Stimulated activated CD4-positive, alpha-beta T cell treated with anti-CD3 and anti-CD28 coated beads, Interleukin-1b, Interleukin-23, amount 100 ng/mL, for 4 hours (primary cell): ENCODE measurements around the gene SCUBE2.
"Not testable (repeated sequence)": the region's sequence is repeated elsewhere in the genome, so short reads cannot be mapped to it uniquely, and the experiment has no call there.

Experiments used
- DNase-seq, 2 donors: peaks; one replicate each; pipeline ENCODE4 v3.0.0-alpha.2; 2020; ENCODE audit warnings: low read depth in 2 of 2

Gene SCUBE2

DNA sequence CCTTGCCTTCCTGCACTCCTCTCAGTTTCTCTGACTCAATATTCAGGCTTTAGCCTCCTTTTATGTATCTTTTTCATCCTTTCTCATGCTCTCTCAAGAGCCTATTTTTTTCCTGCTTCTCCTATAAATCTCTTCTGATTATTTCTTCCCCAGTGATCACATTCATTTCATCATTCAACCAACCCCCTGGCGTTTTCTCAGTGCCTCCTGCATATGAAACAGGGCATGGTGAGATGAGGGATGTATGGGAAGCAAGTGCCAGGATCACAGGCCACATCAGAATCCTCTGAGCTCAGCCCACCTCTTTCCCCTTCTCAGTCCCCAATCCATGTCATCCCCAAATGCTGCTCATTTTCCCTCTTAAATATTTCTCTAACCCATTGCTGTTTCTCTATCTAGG is 48.9 kb downstream of the SCUBE2 start:
- DNase-seq = no peak

DNA sequence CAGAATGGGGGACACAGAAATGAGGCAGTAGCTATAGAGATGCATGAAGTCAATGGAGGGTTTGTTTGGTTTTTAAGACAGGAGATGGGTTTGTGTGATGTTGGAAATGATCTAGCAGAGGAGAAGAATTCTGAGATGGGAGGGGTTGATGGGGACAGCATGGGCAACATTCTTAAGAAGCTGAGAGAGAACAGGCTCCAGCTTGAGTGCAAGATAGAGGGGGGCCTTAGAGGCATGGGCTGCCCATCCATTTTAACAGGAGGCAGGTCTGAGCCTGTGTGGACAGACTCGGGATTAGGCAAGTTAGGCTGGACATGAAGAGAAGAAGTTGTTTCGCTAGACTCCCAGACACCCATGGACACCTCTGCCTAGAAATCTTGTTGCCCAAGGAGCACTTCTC is 49.7 kb downstream of the SCUBE2 start:
- no peak for DNase-seq

DNA sequence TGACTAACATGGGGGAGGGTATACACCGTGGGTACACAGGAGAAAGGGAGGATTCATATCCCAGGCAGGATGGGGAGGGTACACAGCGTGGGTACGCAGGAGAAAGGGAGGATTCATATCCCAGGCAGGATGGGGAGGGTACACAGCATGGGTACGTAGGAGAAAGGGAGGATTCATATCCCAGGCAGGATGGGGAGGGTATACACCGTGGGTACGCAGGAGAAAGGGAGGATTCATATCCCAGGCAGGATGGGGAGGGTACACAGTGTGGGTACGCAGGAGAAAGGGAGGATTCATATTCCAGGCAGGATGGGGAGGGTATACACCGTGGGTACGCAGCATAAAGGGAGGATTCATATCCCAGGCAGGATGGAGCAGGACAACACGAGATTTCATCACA is 51.0 kb downstream of the SCUBE2 start:
- DNase-seq = no peak

DNA sequence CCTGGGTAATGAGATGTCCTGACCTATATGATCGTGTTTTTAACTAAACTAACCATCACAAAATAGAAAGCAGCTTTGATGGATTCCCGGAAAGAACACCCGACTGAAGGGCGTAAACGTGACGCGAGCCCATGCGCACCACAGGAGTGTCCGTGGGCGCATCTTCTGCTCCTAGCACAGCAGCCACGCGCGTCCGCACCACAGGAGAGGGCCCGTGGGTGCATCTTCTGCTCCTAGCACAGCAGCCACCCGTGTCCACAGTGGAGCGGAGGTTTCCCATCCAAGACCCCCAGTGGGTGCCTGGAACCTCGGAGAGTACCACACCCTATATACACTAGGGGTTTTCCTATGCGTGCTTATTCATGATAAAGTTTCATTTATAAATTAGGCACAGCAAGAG is 51.5 kb downstream of the SCUBE2 start:
- DNase-seq = no peak

DNA sequence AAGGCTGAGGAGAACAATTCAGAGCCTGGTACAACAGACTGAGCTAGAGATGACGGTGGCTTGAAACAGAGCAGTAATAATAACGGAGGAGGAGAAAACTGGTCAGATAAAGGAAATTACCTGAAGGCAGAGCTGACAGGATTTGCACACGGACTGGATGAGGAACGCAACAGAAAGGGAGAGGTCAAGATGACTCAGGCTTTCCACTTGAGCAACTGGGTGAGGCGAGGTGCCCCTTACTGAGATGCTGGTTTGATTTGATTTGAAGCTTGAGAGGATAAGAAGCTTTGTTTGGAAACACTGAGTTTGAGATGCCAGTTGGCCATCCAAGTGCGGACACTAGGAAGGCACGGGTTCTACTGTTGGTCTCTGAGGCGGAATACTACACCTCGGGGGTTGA is 52.2 kb downstream of the SCUBE2 start:
- DNase-seq = no peak

DNA sequence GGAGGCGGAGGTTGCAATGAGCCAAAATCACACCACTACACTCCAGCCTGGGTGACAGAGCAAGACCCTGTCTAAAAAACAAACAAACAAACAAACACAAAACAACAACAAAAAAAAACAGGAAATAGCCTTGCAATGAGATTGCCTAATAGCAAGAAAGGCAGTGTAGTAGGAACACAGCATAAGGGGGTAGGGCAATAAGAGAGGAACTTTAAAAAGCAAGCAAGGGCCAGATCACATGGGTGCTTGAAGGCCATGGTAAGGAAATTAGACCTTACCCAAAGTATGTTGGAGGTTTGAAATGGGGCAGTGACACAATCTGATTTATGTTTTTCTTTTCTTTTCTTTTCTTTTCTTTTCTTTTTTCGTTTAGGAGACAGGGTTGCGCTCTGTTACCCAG is 52.9 kb downstream of the SCUBE2 start:
- no peak for DNase-seq

DNA sequence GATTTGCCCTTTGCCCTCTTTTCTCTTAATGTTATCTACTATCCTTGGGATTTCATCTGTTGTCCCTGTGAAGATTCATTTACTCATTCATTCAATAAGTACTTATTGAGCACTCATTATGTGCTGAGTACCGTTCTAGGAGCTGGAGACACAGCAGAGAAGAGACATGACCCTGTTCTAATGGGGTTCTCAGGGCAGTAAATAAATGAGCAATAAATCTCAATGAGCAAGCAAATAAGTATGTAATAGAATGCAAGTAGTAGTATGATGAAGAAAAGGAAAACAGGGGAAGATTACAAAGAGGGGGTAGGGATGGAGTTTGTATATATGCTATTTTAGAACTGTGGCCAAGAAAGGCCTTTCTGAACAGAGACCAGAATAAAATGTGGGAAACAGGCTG is 53.4 kb downstream of the SCUBE2 start:
- DNase-seq = no peak

DNA sequence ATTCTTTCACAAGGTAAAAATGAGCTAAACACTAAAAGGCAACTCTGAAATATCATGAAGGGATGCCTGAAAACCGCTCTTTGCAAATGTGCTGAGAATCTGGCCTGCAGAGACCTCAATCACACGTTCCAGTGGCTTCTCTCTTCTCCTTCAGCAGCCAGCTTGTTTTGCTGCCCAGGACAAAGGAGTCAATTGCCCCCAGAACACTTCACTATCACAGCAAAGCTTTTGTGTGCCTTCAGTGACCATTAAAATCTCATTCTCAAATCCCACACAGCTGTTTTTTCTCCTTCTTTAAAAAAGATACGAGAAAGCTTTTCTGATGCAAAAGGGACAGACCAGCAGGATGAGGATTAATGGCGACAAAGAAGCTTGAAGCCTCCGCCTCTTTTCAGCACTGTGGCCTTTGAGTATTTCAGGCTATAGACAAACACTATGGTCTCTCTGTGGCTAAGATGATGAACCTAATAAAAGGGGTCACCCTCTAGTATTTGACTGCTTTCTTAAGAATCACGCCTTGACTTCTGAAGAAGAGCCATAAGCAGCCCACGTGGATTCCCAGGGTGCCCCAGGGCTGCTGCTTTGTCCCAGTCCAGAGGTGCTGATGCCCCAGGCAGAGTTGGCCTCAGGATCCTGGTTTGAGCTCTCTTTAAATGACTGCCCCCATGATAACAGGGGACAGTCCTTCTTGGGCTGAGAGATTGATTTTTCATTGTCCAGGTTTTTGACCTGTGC is 54.2 kb downstream of the SCUBE2 start:
- DNase-seq = no peak

DNA sequence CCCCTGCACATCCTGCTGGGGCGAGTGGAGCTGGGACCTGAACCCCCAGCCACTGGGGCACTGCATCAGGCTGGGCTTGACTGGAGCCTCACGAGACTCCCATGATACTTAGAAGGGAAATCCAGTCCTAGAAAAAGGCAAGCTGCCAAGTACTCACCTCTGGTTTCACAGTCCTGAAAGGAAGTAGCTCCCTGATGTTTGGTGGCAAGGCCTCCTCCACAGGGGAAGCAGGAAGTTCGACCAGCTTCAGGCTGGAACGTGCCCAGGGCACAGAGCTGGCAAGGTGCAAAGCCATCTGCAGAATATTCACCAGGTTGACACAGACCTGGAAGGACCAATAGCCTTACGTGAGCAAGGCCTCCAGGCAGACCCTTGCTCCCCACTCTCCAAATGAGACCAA is 60.8 kb downstream of the SCUBE2 start:
- no peak for DNase-seq

DNA sequence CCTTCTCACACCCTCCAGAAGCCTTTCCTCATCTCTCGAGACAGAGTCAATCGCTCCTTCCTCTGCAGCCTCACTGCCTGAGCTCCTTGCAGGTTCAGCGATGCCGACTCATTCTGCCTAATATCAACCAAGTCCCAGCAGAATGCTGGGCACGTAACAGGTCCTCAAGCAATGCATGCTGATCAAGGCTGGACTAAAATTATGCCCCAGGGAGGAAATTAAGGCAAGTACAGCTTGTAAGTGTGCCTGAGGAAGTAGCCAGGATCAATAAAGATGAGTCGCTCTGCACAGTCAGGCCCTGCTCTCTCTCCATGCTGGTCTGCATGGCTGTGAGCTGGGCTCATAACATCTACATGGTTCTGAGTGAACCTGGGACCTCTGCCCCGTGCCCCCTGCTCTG is 62.0 kb downstream of the SCUBE2 start:
- no peak for DNase-seq

DNA sequence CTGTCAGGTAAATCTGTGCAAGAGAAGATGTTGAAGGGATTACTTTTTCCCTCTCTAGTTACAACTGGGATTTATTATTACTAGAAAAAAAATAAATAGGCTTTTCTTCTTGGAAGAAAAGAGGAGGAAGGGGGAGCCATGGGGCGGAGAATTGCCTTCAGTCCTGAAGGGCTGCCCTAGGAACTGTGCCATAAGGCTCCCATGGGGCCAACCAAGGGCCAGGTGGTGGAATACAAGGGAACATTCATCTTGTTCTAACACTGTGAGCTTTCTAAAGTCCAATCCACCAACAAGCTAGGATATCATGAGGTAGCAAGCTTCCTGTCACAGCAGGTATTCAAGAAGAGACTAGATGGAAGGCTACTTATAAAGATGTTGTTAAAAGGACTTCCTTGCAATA is 62.8 kb downstream of the SCUBE2 start:
- DNase-seq = no peak

DNA sequence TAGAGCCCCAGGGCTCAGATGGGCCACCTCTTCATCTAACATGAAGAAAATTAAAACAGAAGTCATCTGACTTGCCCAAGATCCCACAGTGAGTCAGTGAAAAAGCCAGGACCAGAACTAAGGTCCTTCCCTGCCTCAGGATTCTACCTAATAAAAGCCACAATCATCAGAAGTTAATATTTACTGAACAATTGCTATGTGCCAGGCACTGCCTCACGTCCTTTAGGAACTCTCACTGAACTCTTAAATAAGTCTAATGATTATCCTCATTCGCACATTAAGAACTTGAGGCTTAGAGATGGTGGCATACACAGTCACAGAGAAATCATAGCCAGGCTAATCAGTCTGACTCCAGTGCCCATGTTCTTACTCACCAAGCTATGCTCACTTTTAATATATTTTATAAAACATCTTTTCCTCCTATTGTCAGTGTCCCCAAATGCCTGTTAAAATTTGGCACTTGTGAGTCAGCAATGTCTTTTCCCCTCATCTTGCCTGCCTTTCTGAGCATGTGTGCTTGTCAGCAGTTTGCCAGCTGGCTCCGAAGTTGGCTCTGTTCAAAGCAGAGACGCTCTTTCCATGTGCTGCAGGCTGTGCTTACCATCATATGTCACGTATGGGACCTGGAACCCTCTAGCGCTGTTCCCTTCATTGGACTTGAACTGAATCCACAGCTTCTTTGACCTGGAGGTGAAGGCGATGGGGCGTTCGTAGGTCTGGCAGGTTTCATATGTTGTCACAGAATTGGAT is 66.1 kb downstream of the SCUBE2 start:
- DNase-seq = no peak

DNA sequence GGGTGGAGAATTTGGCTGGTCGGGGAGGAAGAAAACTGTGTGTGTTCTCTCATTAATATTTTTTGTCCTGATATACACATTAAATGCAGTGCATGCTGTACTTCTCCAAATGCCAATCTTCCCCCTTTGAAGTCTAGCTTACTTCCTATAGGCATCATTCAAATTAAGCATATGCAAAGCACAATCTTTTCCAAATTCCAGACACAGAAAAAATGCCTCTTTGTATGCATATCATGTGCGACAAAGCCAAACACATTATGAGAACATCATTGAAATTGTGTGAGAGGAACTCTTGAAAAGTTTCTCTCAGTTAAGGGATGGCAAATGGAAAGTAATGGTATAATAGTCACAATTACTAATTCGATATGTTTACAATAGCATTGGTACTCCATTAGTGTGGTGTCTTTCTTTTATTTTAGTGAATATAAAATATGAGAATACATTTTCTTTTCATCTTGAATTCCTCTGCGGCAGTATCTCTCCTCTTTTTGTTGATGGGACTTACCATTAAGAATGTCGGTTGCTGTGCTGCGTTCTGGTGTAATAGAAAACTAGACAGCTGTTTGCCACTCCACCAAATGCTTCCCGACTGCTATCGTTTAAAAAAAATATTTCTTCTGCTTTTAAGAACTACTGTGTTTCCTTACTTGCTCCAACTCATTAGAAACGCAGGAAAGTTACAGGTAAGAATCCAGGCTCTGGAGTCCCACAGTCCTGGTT is 68.3 kb downstream of the SCUBE2 start:
- no peak for DNase-seq

DNA sequence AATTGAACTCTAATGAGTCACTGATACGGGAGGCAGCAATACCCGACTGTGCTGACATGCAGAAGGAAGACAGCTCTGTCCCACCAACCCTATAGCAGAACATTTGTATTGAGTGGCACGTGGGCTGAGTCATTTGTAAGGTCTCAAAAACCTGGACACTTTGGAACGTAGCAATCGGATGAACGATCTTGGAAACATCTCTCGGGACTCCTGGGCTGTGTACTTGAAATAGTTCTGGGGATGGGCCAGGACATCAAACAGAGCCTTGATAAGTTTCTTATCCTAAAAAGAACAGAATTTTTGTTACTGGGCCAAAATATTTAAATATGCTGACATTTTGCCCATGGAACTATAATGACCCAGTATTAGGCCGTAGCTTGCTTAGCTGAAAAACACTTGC is 70.5 kb downstream of the SCUBE2 start:
- no peak for DNase-seq

DNA sequence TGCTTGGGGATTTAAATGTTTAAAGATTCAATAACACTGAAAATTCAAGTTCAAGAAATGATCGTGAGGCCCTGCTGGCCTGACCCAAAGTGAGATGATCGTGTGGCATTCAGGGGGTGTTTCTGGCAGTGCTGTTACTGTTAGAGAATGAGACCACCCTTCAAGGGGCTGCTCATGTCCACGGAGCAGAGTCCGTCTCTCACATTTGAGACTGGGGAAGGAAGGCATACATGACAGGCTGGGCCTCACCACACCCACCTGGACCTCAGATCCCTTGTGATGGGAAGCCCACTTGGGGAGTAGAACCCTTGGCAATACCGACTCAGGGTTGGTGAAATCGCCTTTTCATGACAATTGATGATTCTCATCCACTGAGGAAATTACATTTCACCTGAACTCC is 71.5 kb downstream of the SCUBE2 start:
- no peak for DNase-seq

DNA sequence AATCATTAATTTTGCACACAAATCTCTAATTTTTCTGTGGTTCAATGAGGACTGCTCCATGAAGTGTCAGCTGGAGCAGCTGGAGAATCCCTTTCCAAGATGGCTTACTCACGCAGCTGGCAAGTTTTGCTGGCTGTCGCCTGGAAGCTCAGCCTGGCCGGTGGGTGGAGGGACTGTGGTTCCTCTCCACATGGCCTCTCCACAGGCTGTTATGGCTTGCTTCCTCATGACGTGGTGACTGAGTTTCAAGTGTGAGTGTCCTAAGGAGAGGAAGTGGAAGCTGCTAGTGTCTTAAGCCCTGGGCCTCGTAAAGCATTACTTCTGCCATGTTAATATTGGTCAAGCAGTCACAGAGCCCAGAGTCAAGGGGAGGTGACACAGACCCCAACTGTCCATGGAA is 73.6 kb downstream of the SCUBE2 start:
- no peak for DNase-seq

DNA sequence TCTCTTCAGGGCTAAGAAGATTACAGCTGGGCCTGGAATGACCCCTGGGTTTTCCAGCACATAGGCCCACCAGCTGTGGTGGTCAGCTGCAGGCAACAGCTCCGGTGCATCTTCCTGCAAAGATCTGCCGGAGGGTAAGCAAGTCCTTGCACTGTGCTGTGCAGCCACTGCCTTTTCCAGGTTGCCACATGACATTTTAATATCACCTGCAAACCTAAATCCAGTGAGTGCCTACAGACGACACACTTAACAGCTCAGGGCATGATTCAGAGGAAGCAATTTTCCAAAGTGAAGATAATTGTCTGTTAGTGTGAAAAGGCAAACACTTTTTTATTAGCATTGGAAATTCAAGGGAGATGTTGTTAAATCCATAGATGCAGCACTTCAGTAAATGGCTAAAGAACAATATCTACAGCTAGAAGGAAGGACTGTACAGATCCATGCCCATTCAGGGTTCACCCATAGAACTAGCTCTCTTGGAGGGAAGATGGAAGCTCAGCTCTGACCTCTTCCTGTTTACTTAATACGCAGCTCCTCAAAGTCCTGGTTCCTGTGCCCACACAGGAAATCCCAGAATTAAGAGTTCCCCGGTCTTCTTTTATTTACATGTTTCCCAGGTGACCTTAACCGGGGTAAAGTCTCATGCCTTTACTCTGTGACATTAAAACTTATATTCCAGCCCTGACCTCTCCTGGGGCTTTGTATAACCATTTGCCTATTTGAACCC is 74.3 kb downstream of the SCUBE2 start:
- no peak for DNase-seq

DNA sequence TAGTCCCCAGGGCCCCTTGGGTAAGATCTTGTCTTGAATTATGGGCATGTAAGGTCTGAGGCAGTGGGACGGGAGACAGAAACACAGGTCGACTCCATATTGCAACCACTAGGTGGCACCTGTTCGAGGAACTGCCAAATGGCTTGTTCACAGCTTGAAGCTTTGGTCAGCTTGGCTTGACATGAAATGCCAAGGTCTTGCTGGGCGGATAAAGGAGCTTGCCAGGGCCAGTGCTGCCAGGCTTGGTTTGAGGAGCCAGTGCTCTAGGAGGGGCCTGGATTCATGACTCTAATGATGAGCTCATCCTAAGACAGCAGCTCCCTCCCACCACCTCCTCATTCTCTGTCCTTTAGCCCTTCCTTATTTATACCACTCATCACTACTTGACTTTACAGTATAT is 75.7 kb downstream of the SCUBE2 start:
- DNase-seq = peak; percentile 6 to 45

DNA sequence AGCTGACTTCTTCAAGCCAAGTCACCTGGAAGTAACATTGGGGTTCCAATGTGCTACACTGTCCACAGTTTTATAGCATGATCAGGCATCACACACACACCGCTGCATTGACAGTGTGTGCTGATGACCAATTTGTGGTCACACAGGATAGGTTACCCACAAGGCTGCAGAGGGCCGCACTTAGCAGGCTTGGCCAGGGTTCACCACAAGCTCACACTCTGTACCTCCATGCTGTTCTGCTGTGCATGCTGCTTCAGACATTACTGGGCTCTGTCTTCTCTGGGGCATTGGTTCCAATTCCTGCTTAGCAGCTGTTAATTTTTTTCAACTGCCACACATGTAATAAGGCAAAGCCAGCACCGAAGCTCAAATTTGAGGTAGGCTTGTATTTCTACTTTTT is 76.6 kb downstream of the SCUBE2 start:
- no peak for DNase-seq

DNA sequence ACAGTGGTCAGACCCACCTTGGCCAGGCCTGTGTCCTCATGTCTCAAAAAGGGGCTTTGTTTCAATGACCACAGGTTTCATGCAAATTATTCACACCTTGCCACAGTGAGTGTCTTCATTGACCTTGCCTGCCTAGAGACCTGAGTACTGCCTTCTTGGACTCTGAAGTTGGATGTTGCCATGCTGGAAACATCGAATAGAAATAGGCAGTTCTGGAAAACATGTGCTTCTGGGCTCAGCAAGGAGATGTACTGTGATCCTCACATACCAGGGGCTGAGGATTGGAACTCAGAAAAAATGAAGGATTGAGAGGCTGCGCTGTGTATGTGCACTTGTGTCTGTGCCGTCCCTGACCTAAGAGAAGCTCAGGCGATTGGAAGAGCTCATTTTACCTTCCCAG is 78.0 kb downstream of the SCUBE2 start:
- no peak for DNase-seq

DNA sequence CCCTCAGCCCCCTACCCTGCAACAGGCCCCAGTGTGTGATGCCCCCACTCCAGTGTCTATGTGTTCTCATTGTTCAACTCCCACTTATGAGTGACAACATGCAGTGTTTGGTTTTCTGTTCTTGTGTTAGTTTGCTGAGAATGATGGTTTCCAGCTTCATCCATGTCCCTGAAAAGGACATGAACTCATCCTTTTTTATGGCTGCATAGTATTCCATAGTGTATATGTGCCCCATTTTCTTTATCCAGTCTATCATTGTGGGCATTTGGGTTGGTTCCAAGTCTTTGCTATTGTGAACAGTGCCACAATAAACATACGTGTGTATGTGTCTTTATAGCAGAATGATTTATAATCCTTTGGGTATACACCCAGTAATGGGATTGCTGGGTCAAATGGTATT is 81.9 kb downstream of the SCUBE2 start:
- not testable (repeated sequence) for DNase-seq

DNA sequence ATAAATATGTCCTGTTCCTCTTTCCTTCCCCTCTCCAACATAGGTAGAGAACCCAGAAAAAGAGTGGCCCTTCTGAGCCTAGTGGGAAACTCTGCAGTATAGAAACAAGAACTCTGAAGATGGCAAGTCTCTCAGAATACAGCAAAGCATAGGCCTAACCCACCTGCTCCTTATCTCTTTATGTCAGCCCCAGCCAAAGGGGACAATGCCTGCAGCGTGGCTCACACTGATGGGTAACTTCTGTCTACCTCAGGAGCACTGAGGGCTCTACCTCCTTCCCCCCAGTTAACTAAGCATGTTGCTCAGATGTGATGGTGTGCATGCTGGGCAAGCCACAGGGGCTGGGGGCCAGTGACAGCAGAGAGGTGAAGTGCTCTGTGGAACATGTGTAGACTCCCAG is 82.7 kb downstream of the SCUBE2 start:
- DNase-seq = no peak
